Activated T-helper 2 cell treated with anti-CD3 and anti-CD28 coated beads, Interferon-gamma antibody, Interleukin-2, Interleukin-4, amounts not matched to agents 10 μg/mL and 5 μg/mL and 100 μg/mL, durations not matched to agents 14 hours and 24 hours and 36 hours (primary cell): Measurements from ENCODE around the gene UGGT2. TPM values are rescaled to one million over a fixed set of nuclear protein-coding genes. Genes with fewer than 3 reads are reported as not detected.

Experiments
- DNase-seq: peaks from one replicate; pipeline ENCODE4 v3.0.0; 2021; ENCODE audit warnings: low spot score
- H3K27ac Mint-ChIP-seq: one replicate; pipeline ENCODE4 v1.8.0; 2021; ENCODE audit warnings: mixed read lengths
- H3K27me3 Mint-ChIP-seq: one replicate; pipeline ENCODE4 v1.8.0; 2021; ENCODE audit warnings: low read depth, mixed read lengths
- H3K36me3 Mint-ChIP-seq: one replicate; pipeline ENCODE4 v1.8.0; 2021; ENCODE audit warnings: low read depth, mixed read lengths
- H3K4me1 Mint-ChIP-seq: one replicate; pipeline ENCODE4 v1.8.0; 2021; ENCODE audit warnings: low read depth, mixed read lengths
- H3K4me3 Mint-ChIP-seq: one replicate; pipeline ENCODE4 v1.8.0; 2021; ENCODE audit warnings: low read depth, mild to moderate bottlenecking, moderate library complexity, mixed read lengths
- H3K9me3 Mint-ChIP-seq: one replicate; pipeline ENCODE4 v1.8.0; 2021; ENCODE audit warnings: mixed read lengths
- intact Hi-C: fragments of 100-400 bp; cut with micrococcal nuclease; formaldehyde crosslinking; loops from one replicate; pipeline ENCODE4 v1.15.1; 2023
- total RNA-seq: library from RNA; stranded (reverse); gene quantifications from 2 replicates; pipeline ENCODE4 v1.2.3, GENCODE V29; 2022

UGGT2 gene
- total RNA-seq, 1 donor from 2014 or later: 1.0 TPM

GRCh38 chr13:96041326-96042110 is 11.7 kb downstream of the UGGT2 start:
- Mint-ChIP-seq H3K9me3 (peaks cover 4% of the 10 kb centered on the region), H3K27ac (no peak overlapping the region)
- DNase-seq: no peak

GRCh38 chr13:96036515-96036914 is 16.7 kb downstream of the UGGT2 start:
- Mint-ChIP-seq H3K4me1 (no peaks in the 10 kb centered on the region), H3K27me3 (no peaks in the 10 kb centered on the region), H3K9me3 (peaks cover 5% of the 10 kb centered on the region), H3K27ac (no peak overlapping the region), H3K36me3 (no peaks in the 10 kb centered on the region), H3K4me3 (no peak overlapping the region)
- intact Hi-C loops: no loop called here
- DNase-seq: no peak

More at GRCh38 chr13:96041326-96042110, 11.7 kb downstream of the UGGT2 start:
- Mint-ChIP-seq H3K4me1 (no peaks in the 10 kb centered on the region), H3K36me3 (no peaks in the 10 kb centered on the region), H3K27me3 (no peaks in the 10 kb centered on the region), H3K4me3 (no peak overlapping the region)
- intact Hi-C loops: no loop called here

DNA sequence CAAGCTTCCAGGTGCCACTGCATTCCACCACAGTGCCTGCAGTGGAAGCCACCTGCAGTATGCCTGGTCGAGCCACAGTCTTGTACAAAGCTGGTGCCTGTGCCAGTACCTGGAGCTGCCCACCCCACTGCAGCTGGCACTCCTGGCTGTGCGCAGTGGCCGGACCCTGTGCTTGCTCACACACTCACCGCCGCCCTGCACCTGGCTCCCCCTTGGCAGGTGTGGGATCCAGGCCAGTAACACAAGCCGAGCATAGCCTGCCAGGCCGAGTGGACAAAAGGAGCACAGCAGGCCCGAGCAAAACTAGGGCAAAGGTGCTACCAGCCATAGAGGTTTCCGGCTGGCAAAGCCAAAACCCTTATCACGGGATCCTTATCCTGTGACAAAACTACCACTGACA is 18.5 kb downstream of the UGGT2 start:
- Mint-ChIP-seq H3K9me3 (peaks cover 5% of the 10 kb centered on the region), H3K27me3 (no peaks in the 10 kb centered on the region), H3K27ac (no peak overlapping the region), H3K4me3 (no peak overlapping the region), H3K36me3 (no peaks in the 10 kb centered on the region), H3K4me1 (no peaks in the 10 kb centered on the region)
- no peak for DNase-seq
- intact Hi-C loops: no loop called here

DNA sequence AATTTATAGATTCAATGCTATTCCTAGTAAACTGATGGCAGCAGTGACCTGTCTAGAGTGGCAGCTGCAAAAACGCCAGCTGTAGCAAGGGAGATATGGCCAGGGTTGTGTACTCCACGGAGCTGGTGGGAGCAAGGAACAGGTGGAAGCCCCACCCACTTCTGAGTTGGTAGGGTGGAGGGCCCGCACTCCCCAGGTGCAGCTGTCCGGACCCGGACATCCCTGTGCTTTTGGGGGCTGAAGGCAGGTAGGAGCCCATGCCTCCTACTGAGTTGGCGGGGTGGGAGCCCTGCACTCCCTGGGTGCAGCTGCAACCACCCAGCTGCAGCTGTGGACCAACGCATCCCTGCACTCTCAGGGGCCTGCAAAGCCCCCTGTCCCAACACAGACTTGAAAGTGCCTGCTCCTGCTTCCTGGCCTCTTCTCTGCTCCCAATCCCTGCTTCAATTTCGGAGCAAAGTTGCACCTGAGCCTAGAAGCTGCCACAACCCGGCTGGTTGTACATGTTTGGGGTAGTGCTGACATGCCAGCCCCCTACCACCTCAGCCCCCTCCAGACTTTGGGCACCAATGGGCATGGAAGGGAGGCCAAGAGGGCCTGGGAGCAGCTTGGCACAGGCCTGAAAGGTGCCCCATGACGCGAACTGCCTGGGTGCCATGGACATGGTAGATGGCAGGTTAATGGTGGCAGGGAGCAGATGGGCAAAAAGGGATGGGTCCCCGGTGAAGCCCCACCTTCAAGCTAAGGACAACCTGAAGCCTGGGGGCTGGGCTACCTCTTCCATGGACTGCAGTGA is 19.8 kb downstream of the UGGT2 start:
- H3K4me3 Mint-ChIP-seq: no peak overlapping the region
- no peak overlapping the region for H3K27ac Mint-ChIP-seq
- no peak for DNase-seq
- intact Hi-C loops: no loop called here
- peaks cover 5% of the 10 kb centered on the region for H3K9me3 Mint-ChIP-seq
- no peaks in the 10 kb centered on the region for H3K4me1 Mint-ChIP-seq
- H3K36me3 Mint-ChIP-seq: no peaks in the 10 kb centered on the region
- H3K27me3 Mint-ChIP-seq: no peaks in the 10 kb centered on the region

DNA sequence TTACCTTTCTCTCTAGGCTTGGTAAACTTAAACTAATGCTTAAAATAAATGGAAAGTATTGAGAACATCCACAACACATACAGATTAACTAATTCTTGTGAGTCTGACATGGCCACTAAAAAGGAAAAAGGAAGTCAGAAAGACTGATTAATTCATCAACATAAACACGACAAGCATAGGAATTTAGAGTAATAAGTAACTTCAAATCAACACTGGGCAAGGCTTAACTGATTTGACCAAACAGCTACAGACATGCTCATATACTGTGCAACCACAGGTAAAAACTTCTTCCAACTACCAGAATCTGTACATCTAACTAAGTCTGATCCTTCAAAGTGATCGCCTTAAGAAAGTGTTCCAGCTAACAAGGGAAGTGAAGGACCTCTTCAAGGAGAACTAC is 20.5 kb downstream of the UGGT2 start:
- no peak overlapping the region for H3K4me3 Mint-ChIP-seq
- H3K27me3 Mint-ChIP-seq: no peaks in the 10 kb centered on the region
- DNase-seq: no peak
- no peak overlapping the region for H3K27ac Mint-ChIP-seq
- intact Hi-C loops: no loop called here
- H3K4me1 Mint-ChIP-seq: no peaks in the 10 kb centered on the region
- H3K36me3 Mint-ChIP-seq: no peaks in the 10 kb centered on the region
- H3K9me3 Mint-ChIP-seq: peaks cover 5% of the 10 kb centered on the region

GRCh38 chr13:96029002-96029401 is 24.2 kb downstream of the UGGT2 start:
- DNase-seq: no peak
- Mint-ChIP-seq H3K27me3 (no peaks in the 10 kb centered on the region), H3K4me1 (no peaks in the 10 kb centered on the region), H3K36me3 (no peaks in the 10 kb centered on the region), H3K9me3 (peaks cover 5% of the 10 kb centered on the region), H3K27ac (no peak overlapping the region), H3K4me3 (no peak overlapping the region)
- intact Hi-C loops: no loop called here

GRCh38 chr13:96027496-96027895 is 25.7 kb downstream of the UGGT2 start:
- Mint-ChIP-seq H3K9me3 (no peaks in the 10 kb centered on the region), H3K4me1 (no peaks in the 10 kb centered on the region), H3K36me3 (no peaks in the 10 kb centered on the region), H3K27me3 (no peaks in the 10 kb centered on the region), H3K27ac (no peak overlapping the region), H3K4me3 (no peak overlapping the region)
- intact Hi-C loops: no loop called here
- no peak for DNase-seq

DNA sequence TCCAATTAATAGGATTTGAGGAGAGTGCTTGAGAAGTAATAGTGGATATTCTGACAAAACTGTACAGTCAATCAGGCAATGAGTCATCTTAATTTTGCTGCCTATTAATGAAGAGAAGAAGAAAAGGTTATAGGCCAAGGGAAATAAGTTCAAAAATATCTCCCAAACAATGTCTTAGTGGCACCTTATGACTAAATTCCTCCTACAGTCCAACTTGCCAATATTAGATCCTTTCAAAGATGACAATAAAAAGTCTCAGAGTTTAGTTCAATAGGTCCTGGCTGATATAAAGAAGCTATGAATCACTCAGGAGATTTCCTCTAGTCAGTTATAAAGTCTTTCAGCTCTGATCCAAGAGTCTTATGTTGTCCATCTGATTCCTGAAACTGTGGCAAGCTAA is 27.9 kb downstream of the UGGT2 start:
- Mint-ChIP-seq H3K27me3 (no peaks in the 10 kb centered on the region), H3K27ac (no peak overlapping the region), H3K9me3 (no peaks in the 10 kb centered on the region), H3K36me3 (no peaks in the 10 kb centered on the region), H3K4me1 (no peaks in the 10 kb centered on the region), H3K4me3 (no peak overlapping the region)
- intact Hi-C loops: no loop called here
- DNase-seq: no peak

- Mint-ChIP-seq H3K4me1 (no peaks in the 10 kb centered on the region), H3K27ac (no peak overlapping the region), H3K36me3 (no peaks in the 10 kb centered on the region), H3K4me3 (no peak overlapping the region), H3K9me3 (no peaks in the 10 kb centered on the region), H3K27me3 (no peaks in the 10 kb centered on the region)
- intact Hi-C loops: loop anchor here (5.0 kb wide), 1 partner anchor 936 kb away; no protein-coding TSS in a partner anchor
- DNase-seq: no peak
Observed at GRCh38 chr13:96020931-96021330, 32.3 kb downstream of the UGGT2 start.

GRCh38 chr13:96020155-96020575 is 33.0 kb downstream of the UGGT2 start:
- no peaks in the 10 kb centered on the region for H3K27me3 Mint-ChIP-seq
- no peaks in the 10 kb centered on the region for H3K4me1 Mint-ChIP-seq
- DNase-seq: no peak
- H3K9me3 Mint-ChIP-seq: no peaks in the 10 kb centered on the region
- H3K27ac Mint-ChIP-seq: no peak overlapping the region
- intact Hi-C loops: loop anchor here (5.0 kb wide), 1 partner anchor 937 kb away; no protein-coding TSS in a partner anchor
- H3K36me3 Mint-ChIP-seq: no peaks in the 10 kb centered on the region
- no peak overlapping the region for H3K4me3 Mint-ChIP-seq

- Mint-ChIP-seq H3K27me3 (no peaks in the 10 kb centered on the region), H3K27ac (no peak overlapping the region), H3K4me3 (no peak overlapping the region), H3K9me3 (no peaks in the 10 kb centered on the region), H3K4me1 (no peaks in the 10 kb centered on the region), H3K36me3 (no peaks in the 10 kb centered on the region)
- intact Hi-C loops: no loop called here
- DNase-seq: no peak
Observed at GRCh38 chr13:96018135-96018534, 35.1 kb downstream of the UGGT2 start.

DNA sequence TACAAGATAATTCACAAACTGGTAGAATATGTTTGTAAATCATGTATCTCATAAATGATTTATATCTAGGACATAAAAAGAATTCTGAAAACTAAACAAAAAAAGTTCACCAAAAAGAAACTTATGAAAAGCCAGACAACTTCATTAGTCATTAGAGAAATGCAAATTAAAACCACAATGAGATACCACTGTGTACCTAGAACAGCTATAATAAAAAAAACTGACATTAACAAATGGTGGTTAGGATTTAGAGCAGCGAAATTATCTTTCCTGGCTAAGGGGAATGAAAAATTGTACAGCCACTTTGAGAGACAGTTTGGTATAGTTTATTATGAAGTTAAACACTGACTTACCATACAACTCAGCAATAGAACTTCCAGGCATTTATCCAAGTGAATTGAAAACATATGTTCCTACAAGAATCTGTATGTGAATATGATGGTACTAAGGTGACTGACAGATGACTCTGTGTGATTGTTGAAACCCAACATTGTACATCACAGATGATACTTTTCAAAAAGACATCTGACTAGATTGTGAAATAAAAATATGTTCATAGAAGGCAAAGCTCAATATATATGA is 41.8 kb downstream of the UGGT2 start:
- Mint-ChIP-seq H3K4me1 (no peaks in the 10 kb centered on the region), H3K36me3 (no peaks in the 10 kb centered on the region), H3K4me3 (no peak overlapping the region), H3K27me3 (no peaks in the 10 kb centered on the region), H3K27ac (no peak overlapping the region), H3K9me3 (no peaks in the 10 kb centered on the region)
- intact Hi-C loops: no loop called here
- DNase-seq: no peak

DNA sequence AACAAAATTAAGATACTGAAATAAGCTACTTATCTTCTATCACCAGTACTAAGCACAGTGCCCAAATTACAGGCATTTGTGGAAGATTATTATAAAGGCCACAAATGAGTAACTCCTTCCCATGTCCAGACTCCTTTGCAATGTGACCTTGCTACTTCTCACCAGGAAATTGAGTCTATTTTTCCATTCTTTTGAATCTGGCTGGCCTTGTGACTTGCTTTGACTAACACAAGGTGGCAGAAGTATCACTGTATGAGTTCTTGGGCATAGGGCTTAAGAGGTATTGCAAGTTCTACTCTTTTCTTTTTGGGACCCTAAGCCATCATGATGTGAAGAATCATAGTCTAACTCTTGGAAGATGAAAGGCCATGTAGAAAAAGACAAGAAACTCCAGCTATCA is 49.9 kb downstream of the UGGT2 start:
- Mint-ChIP-seq H3K36me3 (no peaks in the 10 kb centered on the region), H3K27me3 (no peaks in the 10 kb centered on the region), H3K4me3 (no peak overlapping the region), H3K27ac (no peak overlapping the region), H3K9me3 (no peaks in the 10 kb centered on the region), H3K4me1 (no peaks in the 10 kb centered on the region)
- intact Hi-C loops: no loop called here
- DNase-seq: no peak
